NCI-H2227 (cell line): ENCODE measurements around the gene NOL6.
"Not testable (repeated sequence)": the region's sequence is repeated elsewhere in the genome, so short reads cannot be mapped to it uniquely, and the experiment has no call there.

ENCODE experiments used
- DNase-seq: peaks from one replicate; lab custom pipeline; 2025; ENCODE audit not compliant: unreplicated experiment; lab: John Stamatoyannopoulos, UW

NOL6 gene

GRCh38 chr9:33472881-33473615 lies 676 bp downstream of the NOL6 start:
- no peak for DNase-seq

DNA sequence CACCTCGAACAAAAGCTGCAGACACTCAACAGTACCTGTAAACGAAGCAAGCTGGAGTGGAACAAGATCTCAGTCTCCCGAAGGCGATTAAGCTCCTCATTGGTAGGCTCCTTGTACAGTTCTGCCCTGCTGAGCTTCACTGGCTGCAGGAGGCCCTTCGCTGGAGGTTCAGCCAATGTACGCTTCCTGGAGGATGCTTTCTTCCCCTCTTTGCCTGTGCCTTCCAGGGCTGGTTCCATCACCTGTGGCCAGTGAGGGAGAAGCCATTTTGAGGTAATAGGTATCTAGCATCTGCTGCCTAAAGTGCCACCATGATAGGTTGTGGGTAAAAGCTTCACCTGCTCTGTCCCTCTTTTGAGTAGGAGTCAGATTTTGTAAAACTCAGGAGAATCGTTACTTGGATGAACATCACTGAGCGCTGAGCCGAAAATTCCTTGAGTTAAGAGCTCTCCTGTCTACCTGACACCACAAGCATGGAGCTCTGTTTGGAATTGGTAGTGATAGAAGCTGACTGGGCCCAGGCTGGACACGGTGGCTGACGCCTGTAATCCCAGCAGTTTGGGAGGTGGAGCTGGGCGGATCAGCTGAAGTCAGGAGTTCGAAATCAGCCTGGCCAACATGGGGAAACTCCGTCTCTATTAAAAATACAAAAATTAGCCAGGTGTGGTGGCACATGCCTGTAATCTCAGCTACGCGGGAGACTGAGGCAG lies 1.4 kb downstream of the NOL6 start:
- no peak for DNase-seq

GRCh38 chr9:33471361-33471760 lies 2.4 kb downstream of the NOL6 start:
- DNase-seq = no peak

GRCh38 chr9:33469891-33470290 lies 3.8 kb downstream of the NOL6 start:
- no peak for DNase-seq

- no peak for DNase-seq
These were observed 4.7 kb downstream of the NOL6 start for GRCh38 chr9:33468797-33469621.

DNA sequence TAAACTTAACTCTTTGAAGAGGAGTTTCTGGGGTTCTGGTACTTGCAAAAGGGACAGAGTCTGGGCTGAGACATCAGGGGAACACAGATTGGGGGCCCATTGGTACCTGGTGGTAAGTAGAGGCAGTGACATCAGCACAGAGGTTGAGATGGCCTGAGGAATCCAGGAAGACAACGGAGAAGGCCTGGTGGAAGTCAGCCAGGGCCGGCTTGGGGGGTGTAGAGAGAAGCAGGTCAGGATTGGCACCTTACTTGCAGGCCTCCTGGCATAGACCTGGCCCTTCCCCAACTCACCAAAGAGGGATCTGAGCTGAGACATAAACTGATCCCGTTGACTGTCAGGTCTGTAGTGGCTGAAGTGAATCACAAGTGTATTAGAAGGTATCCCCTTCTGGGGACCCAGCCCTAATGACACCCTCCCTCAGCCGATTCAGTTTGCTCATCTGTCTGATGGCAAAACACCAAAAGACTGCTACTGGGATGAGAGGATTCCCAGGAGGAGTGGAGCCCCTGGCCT lies 5.5 kb downstream of the NOL6 start:
- DNase-seq = no peak

DNA sequence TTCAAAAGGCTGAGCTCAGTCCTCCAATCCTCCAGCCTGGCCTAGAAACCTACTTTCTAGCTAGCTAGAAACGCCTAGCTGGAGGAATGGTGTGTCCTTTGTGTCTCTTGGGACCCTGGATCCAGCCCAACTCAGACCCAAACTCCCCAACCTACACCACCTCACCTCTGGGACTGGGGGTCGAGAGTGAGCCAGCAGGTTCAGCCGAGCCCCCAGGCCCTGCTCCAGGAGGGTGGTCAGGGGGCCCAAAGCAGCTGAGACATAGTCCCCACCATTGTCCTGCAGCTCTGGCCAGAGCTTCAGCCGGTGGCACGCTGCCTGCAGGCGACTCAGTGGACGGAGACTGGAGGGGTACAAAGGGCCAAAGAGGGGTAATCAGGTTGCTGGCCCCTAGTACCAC lies 6.2 kb downstream of the NOL6 start:
- DNase-seq = no peak

GRCh38 chr9:33466565-33467495 lies 6.9 kb downstream of the NOL6 start:
- DNase-seq = peak; percentile 63

- no peak for DNase-seq
These were observed 7.8 kb downstream of the NOL6 start for GRCh38 chr9:33465596-33466564.

- DNase-seq = no peak
These were observed 8.6 kb downstream of the NOL6 start for GRCh38 chr9:33465096-33465495.

- DNase-seq = no peak
These were observed 9.6 kb downstream of the NOL6 start for GRCh38 chr9:33464045-33464636.

DNA sequence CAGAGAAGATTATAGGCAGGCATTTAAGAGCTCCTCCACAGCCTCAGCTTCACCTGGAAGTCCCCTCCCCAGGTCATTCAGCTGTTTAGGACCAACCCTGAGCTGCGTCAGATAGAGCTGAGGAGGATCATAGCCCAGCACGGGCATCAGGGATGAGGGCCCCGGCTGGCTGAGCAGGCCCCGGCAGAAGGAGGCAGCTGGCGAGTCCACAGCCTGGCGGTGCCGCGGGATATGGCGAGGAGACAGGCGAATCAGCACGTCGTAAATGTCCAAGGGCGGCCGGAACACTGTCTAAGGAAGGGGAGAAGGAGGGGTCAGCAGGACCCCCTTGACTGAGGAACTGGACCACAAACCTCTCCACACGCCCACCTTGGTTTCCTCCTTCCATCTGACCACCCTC lies 10.6 kb downstream of the NOL6 start:
- no peak for DNase-seq

GRCh38 chr9:33461492-33461891 lies 12.2 kb downstream of the NOL6 start:
- no peak for DNase-seq

- DNase-seq = no peak
These were observed 12.9 kb downstream of the NOL6 start for GRCh38 chr9:33460854-33461253.

DNA sequence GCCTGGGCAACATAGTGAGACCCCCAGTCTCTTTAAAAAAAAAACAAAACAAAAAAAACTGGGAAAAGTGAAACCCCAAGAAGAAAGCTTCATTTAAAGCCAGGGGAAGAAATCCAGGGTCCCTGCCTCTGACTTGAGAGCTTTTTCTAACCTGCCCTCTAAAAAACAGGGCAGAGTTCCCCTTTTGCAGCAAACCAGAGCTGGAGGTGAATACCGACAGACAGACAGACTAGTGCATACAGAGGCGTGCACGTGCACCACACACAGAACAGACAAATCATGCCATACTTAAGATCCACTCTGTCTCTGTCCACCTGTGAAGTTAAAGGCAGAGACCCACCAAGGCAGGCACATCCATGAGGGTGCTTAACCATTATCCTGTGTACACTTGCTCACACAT lies 14.6 kb downstream of the NOL6 start:
- no peak for DNase-seq

DNA sequence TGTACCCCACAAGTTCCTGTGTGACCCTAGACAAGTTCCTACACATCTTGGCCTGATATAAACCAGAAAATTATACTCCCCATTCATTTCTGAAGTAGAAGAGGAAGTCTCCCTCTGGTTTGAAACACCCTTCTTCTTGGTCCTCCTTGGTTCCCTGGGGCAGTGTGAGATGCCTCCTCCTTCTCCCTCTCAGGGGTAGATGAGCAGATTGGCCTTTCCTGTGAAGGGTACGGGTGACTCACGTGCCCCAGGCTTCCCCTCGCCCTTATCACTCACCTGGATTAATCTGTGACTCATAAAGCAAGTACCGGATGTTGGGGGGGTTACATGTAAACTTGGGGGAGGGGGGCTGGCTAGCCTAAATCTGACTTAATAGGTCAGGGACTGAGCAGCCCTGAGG lies 15.3 kb downstream of the NOL6 start:
- DNase-seq = no peak

DNA sequence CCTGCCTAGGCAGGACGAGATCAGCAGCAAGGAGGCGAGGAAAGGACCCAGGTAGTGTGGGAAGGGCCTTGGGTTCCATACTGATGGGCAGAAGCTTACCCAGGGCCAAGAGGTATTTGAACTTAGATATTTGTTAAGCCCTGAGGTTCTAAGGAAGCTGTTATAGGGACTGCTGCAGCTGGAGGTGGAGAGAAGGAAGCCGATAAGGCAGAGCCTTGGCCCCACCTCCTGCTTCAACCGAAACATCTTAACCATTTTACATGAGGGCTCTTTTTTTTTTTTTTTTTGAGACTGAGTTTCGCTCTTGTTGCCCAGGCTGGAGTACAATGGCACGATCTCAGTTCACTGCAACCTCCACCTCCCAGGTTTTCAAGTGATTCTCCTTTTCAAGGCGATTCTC lies 17.8 kb downstream of the NOL6 start:
- no peak for DNase-seq

DNA sequence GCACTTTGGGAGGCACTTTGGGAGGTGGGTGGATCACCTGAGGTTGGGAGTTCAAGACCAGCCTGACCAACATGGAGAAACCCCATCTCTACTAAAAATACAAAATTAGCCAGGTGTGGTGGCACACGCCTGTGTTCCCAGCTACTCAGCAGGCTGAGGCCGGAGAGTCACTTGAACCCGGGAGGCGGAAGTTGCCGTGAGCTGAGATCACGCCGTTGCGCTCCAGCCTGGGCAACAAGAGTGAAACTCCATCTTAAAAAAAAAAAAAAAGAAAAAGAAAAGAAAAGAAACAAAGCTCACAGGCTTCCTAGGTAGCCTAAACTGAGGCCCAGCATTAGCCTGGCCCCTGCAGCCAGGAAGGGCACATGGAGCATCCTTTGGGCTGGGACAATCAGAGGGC lies 18.3 kb downstream of the NOL6 start:
- not testable (repeated sequence) for DNase-seq

DNA sequence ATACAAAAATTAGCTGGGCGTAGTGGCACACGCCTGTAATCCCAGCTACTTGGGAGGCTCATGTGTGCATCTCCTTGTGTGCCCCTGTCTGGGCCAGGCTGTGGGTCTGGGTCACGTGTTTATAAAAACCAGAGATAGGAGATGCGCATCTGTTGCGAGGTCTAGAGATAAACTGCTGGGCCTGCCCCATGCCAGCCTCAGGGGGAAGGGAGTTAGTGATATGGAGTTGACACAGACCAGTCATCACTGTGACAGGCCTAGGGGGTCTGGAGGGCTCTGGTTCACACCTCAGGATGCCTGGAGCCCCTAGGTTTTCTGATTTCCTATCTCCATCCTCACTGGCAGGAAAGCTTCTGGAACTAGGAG lies 19.1 kb downstream of the NOL6 start:
- not testable (repeated sequence) for DNase-seq
